ENCODE data around the gene SERPINB10.

Gene SERPINB10

DNA sequence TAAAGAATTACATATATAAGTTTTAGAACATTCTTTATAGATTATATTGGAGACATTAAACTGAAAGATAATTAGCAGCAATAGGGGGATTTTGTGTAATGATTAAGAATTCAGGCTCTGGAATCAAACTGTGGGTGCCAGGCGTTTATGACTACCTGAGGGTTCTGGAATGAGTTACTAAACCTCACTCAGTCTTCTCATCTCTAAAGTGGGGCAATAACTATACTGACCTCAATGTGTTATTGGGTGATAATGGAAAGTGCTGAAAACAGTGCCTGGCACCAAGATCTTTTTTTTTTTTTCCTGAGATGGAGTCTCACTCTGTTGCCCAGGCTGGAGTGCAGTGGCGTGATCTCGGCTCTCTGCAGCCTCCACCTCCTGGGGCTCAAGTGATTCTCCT, 69.3 kb downstream of the SERPINB10 start:
- Histone ChIP-seq H3K4me3 (no peak overlapping the region), H3K4me2 (peak overlapping the region in 5 of 11 experiments; percentile 68 to 97 (median 95); a peak in 11 of 22 replicates), H3K9me3 (replicated peaks in 1 of 11) (peaks cover 0 to 3% (median 0%) of the 10 kb centered on the region in 11 experiments; a peak in 3 of 22 replicates), H4K20me1 (peaks cover 0 to 82% (median 51%) of the 10 kb centered on the region in 11 experiments; a peak in 20 of 22 replicates), H3K36me3 (peaks cover 21 to 46% (median 32%) of the 10 kb centered on the region in 11 experiments), H3K27ac (peak overlapping the region in 3 of 11 experiments; percentile 13 to 78 (median 36); a peak in 2 of 22 replicates), H3K27me3 (no peaks in the 10 kb centered on the region), H3K9ac (0 out of 22 replicates have a peak overlapping the region, but pooled peaks of 1 of the 11 experiments have one; percentile 42), H3K4me1 (peaks cover 27 to 85% (median 60%) of the 10 kb centered on the region in 10 experiments)
- TF ChIP-seq Cebpa-rat (IDR thresholded peaks at IDR 0.05) = no peak

- peaks cover 26 to 73% (median 51%) of the 10 kb centered on the region in 10 experiments for H3K4me1 ChIP-seq
- H3K9ac ChIP-seq = peak overlapping the region in 2 of 11 experiments; percentile 16 to 18; a peak in 1 of 22 replicates
- peaks cover 46 to 70% (median 57%) of the 10 kb centered on the region in 11 experiments for H3K36me3 ChIP-seq
- H3K4me2 ChIP-seq = peak overlapping the region in 6 of 11 experiments; percentile 6 to 41 (median 20); a peak in 6 of 22 replicates
- TF ChIP-seq Cebpa-rat (IDR thresholded peaks at IDR 0.05) = no peak
- H3K27ac ChIP-seq = no peak overlapping the region
- H4K20me1 ChIP-seq = peaks cover 0 to 86% (median 54%) of the 10 kb centered on the region in 11 experiments; a peak in 20 of 22 replicates
- no peaks in the 10 kb centered on the region for H3K27me3 ChIP-seq
- no peak overlapping the region for H3K4me3 ChIP-seq
- H3K9me3 ChIP-seq (replicated peaks in 1 of 11) = no peaks in the 10 kb centered on the region
Measured at GRCh38 chr18:63979409-63979920, 71.7 kb downstream of the SERPINB10 start.

- TF ChIP-seq Cebpa-rat (IDR thresholded peaks at IDR 0.05) = no peak
- Histone ChIP-seq H3K4me1 (peaks cover 23 to 67% (median 45%) of the 10 kb centered on the region in 10 experiments), H3K27me3 (no peaks in the 10 kb centered on the region), H4K20me1 (peaks cover 0 to 84% (median 54%) of the 10 kb centered on the region in 11 experiments; a peak in 20 of 22 replicates), H3K36me3 (peaks cover 51 to 76% (median 62%) of the 10 kb centered on the region in 11 experiments), H3K4me2 (peak overlapping the region in 3 of 11 experiments; percentile 12 to 46 (median 41); a peak in 3 of 22 replicates), H3K9ac (peak overlapping the region in 1 of 11 experiments; percentile 24; a peak in 1 of 22 replicates), H3K4me3 (no peak overlapping the region), H3K9me3 (replicated peaks in 1 of 11) (no peaks in the 10 kb centered on the region), H3K27ac (no peak overlapping the region)
Measured at GRCh38 chr18:63980027-63980426, 72.3 kb downstream of the SERPINB10 start.

- H3K9ac ChIP-seq = peak overlapping the region in 3 of 11 experiments; percentile 16 to 25 (median 19); a peak in 2 of 22 replicates
- TF ChIP-seq Cebpa-rat (IDR thresholded peaks at IDR 0.05) = no peak
- peaks cover 0 to 90% (median 54%) of the 10 kb centered on the region in 11 experiments; a peak in 19 of 22 replicates for H4K20me1 ChIP-seq
- no peaks in the 10 kb centered on the region for H3K27me3 ChIP-seq
- H3K36me3 ChIP-seq = peaks cover 60 to 85% (median 72%) of the 10 kb centered on the region in 11 experiments
- H3K27ac ChIP-seq = peak overlapping the region in 3 of 11 experiments; percentile 2 to 13 (median 5); a peak in 2 of 22 replicates
- no peaks in the 10 kb centered on the region for H3K9me3 ChIP-seq (replicated peaks in 1 of 11)
- H3K4me1 ChIP-seq = peaks cover 13 to 59% (median 37%) of the 10 kb centered on the region in 10 experiments
- H3K4me2 ChIP-seq = peak overlapping the region in 8 of 11 experiments; percentile 6 to 47 (median 27); a peak in 11 of 22 replicates
- H3K4me3 ChIP-seq = no peak overlapping the region
Measured at GRCh38 chr18:63980896-63981460, 73.2 kb downstream of the SERPINB10 start.

DNA sequence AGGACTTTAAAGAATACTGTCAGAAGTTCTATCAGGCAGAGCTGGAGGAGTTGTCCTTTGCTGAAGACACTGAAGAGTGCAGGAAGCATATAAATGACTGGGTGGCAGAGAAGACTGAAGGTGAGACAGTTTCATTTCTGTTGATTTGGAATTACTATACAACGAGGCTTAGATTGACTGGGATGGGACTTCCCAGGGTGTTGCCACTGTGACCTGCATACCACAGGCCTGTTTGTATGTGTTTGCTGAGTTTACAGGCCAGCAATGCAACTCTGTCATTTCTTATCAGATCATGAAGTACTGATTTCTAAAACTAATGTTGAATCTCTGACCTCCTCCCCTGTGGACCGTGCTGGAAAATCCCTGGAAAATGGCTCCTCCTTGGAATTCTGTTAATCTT, 74.0 kb downstream of the SERPINB10 start:
- Histone ChIP-seq H3K27me3 (no peaks in the 10 kb centered on the region), H3K27ac (no peak overlapping the region), H3K4me3 (no peak overlapping the region), H3K4me2 (peak overlapping the region in 1 of 11 experiments; percentile 47; a peak in 1 of 22 replicates), H3K36me3 (peaks cover 63 to 93% (median 79%) of the 10 kb centered on the region in 11 experiments), H4K20me1 (peaks cover 0 to 93% (median 49%) of the 10 kb centered on the region in 11 experiments; a peak in 19 of 22 replicates), H3K9me3 (replicated peaks in 1 of 11) (no peaks in the 10 kb centered on the region), H3K9ac (no peak overlapping the region), H3K4me1 (peaks cover 7 to 51% (median 29%) of the 10 kb centered on the region in 10 experiments)
- TF ChIP-seq Cebpa-rat (IDR thresholded peaks at IDR 0.05) = no peak

- Histone ChIP-seq H3K4me1 (peaks cover 7 to 45% (median 24%) of the 10 kb centered on the region in 10 experiments; a peak in 19 of 20 replicates), H3K27me3 (no peaks in the 10 kb centered on the region), H3K9ac (no peak overlapping the region), H3K4me3 (no peak overlapping the region), H4K20me1 (peaks cover 0 to 96% (median 46%) of the 10 kb centered on the region in 11 experiments; a peak in 19 of 22 replicates), H3K27ac (no peak overlapping the region), H3K9me3 (replicated peaks in 1 of 11) (no peaks in the 10 kb centered on the region), H3K36me3 (peaks cover 70 to 96% (median 86%) of the 10 kb centered on the region in 11 experiments), H3K4me2 (no peak overlapping the region)
- TF ChIP-seq Cebpa-rat (IDR thresholded peaks at IDR 0.05) = peak in 2 of 11 experiments; percentile 19 to 27; a peak in 1 of 22 replicates
Measured at GRCh38 chr18:63982361-63982760, 74.6 kb downstream of the SERPINB10 start.

Measured in BLaER1 treated with 17β-estradiol and CSF1 and Interleukin-3, amounts not matched to agents 10 nM and 100 nM (cell line).